Fibroblast of villous mesenchyme (primary cell): Measurements from ENCODE around the gene DHRSX. TPM values are rescaled to one million over a fixed set of nuclear protein-coding genes. Genes with fewer than 3 reads are reported as not detected.

Experiments
- DNase-seq: peaks from one replicate; pipeline ENCODE4 v3.0.0-alpha.2; 2010; ENCODE audit warnings: low read depth
- H3K4me3 ChIP-seq: 2 replicates; pipeline ENCODE4 v1.5.1; 2011; ENCODE audit warnings: low read depth, mild to moderate bottlenecking, low read length
- CTCF ChIP-seq: IDR thresholded peaks from 2 replicates; pipeline ENCODE4 v1.5.1; 2012; ENCODE audit warnings: low read depth, mild to moderate bottlenecking, low read length; ENCODE audit not compliant: insufficient read depth
- total RNA-seq: library from RNA; depleted of rRNA; stranded (reverse); fragments of >200 nt; gene quantifications from 2 replicates; pipeline ENCODE4 v1.2.3, GENCODE V29; 2012

DHRSX gene
- total RNA-seq, 1 donor, result 24.6 TPM

DNA sequence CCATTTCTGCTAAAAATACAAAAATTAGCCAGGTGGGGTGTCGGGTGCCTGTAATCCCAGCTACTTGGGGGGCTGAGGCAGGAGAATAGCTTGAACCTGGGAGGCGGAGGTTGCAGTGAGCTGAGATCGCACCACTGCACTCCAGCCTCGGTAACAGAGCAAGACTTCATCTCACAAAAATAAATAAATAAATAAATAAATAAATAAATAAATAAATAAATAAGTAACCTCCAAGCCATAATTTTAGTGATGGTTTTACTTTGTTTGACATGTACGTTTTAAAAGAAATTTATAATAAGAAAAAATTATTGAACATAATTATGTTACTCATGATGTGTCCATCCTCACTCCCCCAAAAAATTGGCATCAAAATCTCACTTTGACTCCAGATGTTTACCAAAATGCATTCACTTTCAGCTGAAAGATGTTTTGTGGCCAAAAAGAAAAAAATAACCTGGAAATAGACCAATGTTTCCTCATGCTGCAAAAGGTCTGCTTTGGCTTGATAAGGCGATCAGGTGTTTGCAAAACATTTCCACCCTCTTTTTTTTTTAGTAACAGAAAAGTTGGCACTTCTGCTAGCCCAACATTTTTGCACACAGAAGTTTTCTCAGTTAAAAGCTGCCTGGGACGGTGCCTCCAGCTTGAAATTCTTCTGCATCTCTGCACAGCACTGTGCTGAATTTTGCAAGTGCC, 42.2 kb upstream of the DHRSX start:
- DNase-seq, result no peak
- no peak for TF ChIP-seq CTCF
- H3K4me3 ChIP-seq, result no peak overlapping the region

- TF ChIP-seq CTCF, result no peak
- no peak overlapping the region for H3K4me3 ChIP-seq
- DNase-seq, result no peak
Observed at GRCh38 chrX:2541603-2542002, 40.8 kb upstream of the DHRSX start.

GRCh38 chrX:2540426-2540947, 39.7 kb upstream of the DHRSX start:
- DNase-seq, result peak; percentile 3
- no peak overlapping the region for H3K4me3 ChIP-seq
- TF ChIP-seq CTCF, result no peak

DNA sequence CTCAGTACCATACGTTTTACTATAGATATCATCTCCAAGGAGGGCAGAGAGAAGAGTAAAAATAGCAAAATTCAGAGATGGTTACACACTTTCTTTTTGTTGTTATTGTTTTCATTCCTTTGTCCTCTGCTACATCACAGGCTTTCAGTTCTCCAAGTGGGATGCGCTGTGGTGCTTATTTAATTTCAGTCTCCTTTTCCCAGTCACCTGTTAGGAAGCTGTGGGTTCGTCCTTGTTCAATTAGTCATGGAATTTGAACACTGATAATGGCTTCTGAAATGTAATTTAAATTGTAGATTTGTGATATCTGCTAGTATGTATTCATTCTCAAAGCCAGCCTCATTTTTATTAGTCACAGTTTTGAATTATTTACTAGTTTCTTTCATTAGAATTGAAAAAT, 38.8 kb upstream of the DHRSX start:
- no peak for TF ChIP-seq CTCF
- H3K4me3 ChIP-seq, result no peak overlapping the region
- no peak for DNase-seq

GRCh38 chrX:2538031-2538757, 37.4 kb upstream of the DHRSX start:
- DNase-seq, result no peak
- H3K4me3 ChIP-seq, result no peak overlapping the region
- no peak for TF ChIP-seq CTCF

DNA sequence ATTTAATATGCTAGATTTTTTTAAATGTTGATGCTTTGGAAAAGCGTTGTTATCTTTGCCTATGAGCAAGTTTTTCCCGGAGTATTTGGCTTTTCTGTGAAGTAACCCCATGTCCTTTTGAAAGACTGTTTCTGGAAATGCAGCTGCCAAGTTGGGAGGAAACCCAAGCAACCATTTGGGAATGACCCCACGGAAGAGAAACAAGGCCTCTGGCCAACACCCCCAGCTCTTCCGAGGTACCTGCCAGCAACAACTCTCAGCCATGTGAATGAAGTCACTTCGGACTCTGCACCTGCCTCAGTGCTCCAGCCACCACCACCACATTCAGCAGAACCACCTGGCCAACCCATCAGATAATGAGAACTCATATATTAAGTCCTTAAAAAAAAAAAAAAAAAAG, 36.2 kb upstream of the DHRSX start:
- no peak for DNase-seq
- TF ChIP-seq CTCF, result no peak
- H3K4me3 ChIP-seq, result no peak overlapping the region
